Non-pigmented ciliary epithelial cell (primary cell): Measurements from ENCODE around the gene TMEM209.
A peak's percentile ranks its signal among the peaks of the same experiment; 100 is the strongest.

Experiments used
- DNase-seq: peaks from one replicate; pipeline ENCODE4 v3.0.0-alpha.2; 2010; ENCODE audit warnings: low read depth

Gene TMEM209

GRCh38 chr7:130143334-130143732, 61.9 kb downstream of the TMEM209 start:
- no peak for DNase-seq

GRCh38 chr7:130142654-130143333, 62.4 kb downstream of the TMEM209 start:
- DNase-seq = no peak

- no peak for DNase-seq
Observed at GRCh38 chr7:130141884-130142653, 63.1 kb downstream of the TMEM209 start.

GRCh38 chr7:130141161-130141883, 63.9 kb downstream of the TMEM209 start:
- peak; percentile 57 for DNase-seq

GRCh38 chr7:130140551-130141160, 64.5 kb downstream of the TMEM209 start:
- DNase-seq = no peak

- no peak for DNase-seq
Observed at GRCh38 chr7:130139193-130139960, 65.8 kb downstream of the TMEM209 start.

GRCh38 chr7:130137207-130137606, 68.0 kb downstream of the TMEM209 start:
- DNase-seq = no peak

- no peak for DNase-seq
Observed at GRCh38 chr7:130136579-130137167, 68.5 kb downstream of the TMEM209 start.

- no peak for DNase-seq
Observed at GRCh38 chr7:130135208-130136205, 69.7 kb downstream of the TMEM209 start.

GRCh38 chr7:130134726-130135125, 70.5 kb downstream of the TMEM209 start:
- DNase-seq = no peak

GRCh38 chr7:130134106-130134636, 71.0 kb downstream of the TMEM209 start:
- DNase-seq = no peak

- no peak for DNase-seq
Observed at GRCh38 chr7:130133029-130133782, 72.0 kb downstream of the TMEM209 start.

- no peak for DNase-seq
Observed at GRCh38 chr7:130131964-130132875, 73.0 kb downstream of the TMEM209 start.

- DNase-seq = no peak
Observed at GRCh38 chr7:130131191-130131834, 73.9 kb downstream of the TMEM209 start.

- DNase-seq = no peak
Observed at GRCh38 chr7:130129011-130129411, 76.2 kb downstream of the TMEM209 start.

GRCh38 chr7:130127821-130128317, 77.3 kb downstream of the TMEM209 start:
- no peak for DNase-seq

GRCh38 chr7:130127404-130127803, 77.8 kb downstream of the TMEM209 start:
- DNase-seq = no peak
